A549 (cell line): Measurements from ENCODE around the gene AIMP1. TPM values are rescaled to one million over a fixed set of nuclear protein-coding genes. Genes with fewer than 3 reads are reported as not detected.

Experiments
- ATAC-seq, 2 experiments: fragments of 200-7000 bp in 1 of 2; fragments of >200 bp in 1 of 2; cut with Nextera tagmentation in 1 of 2; cut with Tn5 transposase in 1 of 2; 3 replicates each; pipeline versions ENCODE4 v1.8.0 to v1.9.1; 2018 to 2020; ENCODE audit warnings: mild to moderate bottlenecking in 1 of 2, moderate library complexity in 1 of 2
- CTCF ChIA-PET: fragments of 300-600 bp; sonication (Branson Sonifier 250); formaldehyde crosslinking; extraction: SDS; loops from one replicate; lab custom pipeline; 2021; ENCODE audit warnings: antibody characterized with exemption, inconsistent platforms; lab: Yijun Ruan, JAX
- POLR2A ChIA-PET: fragments of 350-600 bp; formaldehyde crosslinking; extraction: SDS; loops from one replicate; lab custom pipeline; 2021; ENCODE audit warnings: antibody characterized with exemption, inconsistent platforms; lab: Yijun Ruan, JAX
- DNase-seq, 2 experiments: peaks; one replicate each; pipeline versions ENCODE4 v3.0.0 to v3.0.0-alpha.2; 2011 to 2016; ENCODE audit warnings: low read depth in 1 of 2, low spot score in 1 of 2
- FAIRE-seq: peaks from 2 replicates; lab custom pipeline; 2011; peaks lifted over from hg19 to GRCh38; lab: Jason Lieb, UNC
- H3K27ac ChIP-seq, 2 experiments: fragments of >200 bp; sonication (Bioruptor Twin); formaldehyde crosslinking; 3 replicates each; pipeline ENCODE4 v1.5.1; 2016 to 2017
- H3K4me1 ChIP-seq: fragments of >200 bp; sonication (Bioruptor Twin); formaldehyde crosslinking; 3 replicates; pipeline ENCODE4 v1.6.1; 2016
- H3K4me2 ChIP-seq: fragments of >200 bp; sonication (Bioruptor Twin); formaldehyde crosslinking; 3 replicates; pipeline ENCODE4 v1.6.1; 2016
- H3K4me3 ChIP-seq: fragments of >200 bp; sonication (Bioruptor Twin); formaldehyde crosslinking; 3 replicates; pipeline ENCODE4 v1.5.1; 2016
- H3K9me3 ChIP-seq: fragments of >200 bp; sonication (Bioruptor Twin); formaldehyde crosslinking; 3 replicates; pipeline ENCODE4 v1.6.1; 2016
- CBX2 ChIP-seq: fragments of 200-600 bp; sonication (generic); IDR thresholded peaks from 2 replicates; pipeline ENCODE4 v1.6.1; 2016; ENCODE audit warnings: low read depth, mild to moderate bottlenecking, borderline replicate concordance
- CHD2 ChIP-seq: fragments of 150-350 bp; IDR thresholded peaks from 2 replicates; pipeline ENCODE4 v1.6.1; 2014; ENCODE audit warnings: low read length; ENCODE audit not compliant: partially characterized antibody
- EHMT2 ChIP-seq: fragments of 200-600 bp; sonication (generic); IDR thresholded peaks from 2 replicates; pipeline ENCODE4 v1.6.1; 2016; ENCODE audit warnings: antibody characterized with exemption, low read depth, mild to moderate bottlenecking, moderate library complexity
- EP300 ChIP-seq, 2 experiments: fragments of >200 bp; sonication (Bioruptor Twin); formaldehyde crosslinking; IDR thresholded peaks; 2 replicates in 1 of 2; 3 replicates in 1 of 2; pipeline ENCODE4 v1.6.1; 2016 to 2017
- FOXS1 ChIP-seq: fragments of 250-450 bp; sonication (Bioruptor Pico); IDR thresholded peaks from 2 replicates; pipeline ENCODE4 v1.5.0; 2020; ENCODE audit warnings: mild to moderate bottlenecking, moderate library complexity
- HOXB13 ChIP-seq: fragments of 250-450 bp; sonication (Bioruptor Pico); IDR thresholded peaks from 2 replicates; pipeline ENCODE4 v1.5.0; 2020; ENCODE audit warnings: low read depth, mild to moderate bottlenecking, moderate library complexity
- JUN ChIP-seq, 2 experiments: fragments of >200 bp; sonication (Bioruptor Twin); formaldehyde crosslinking; IDR thresholded peaks; 2 replicates in 1 of 2; 3 replicates in 1 of 2; pipeline ENCODE4 v1.6.1; 2016 to 2017
- JUNB ChIP-seq: fragments of >200 bp; sonication (Bioruptor Twin); formaldehyde crosslinking; IDR thresholded peaks from 2 replicates; pipeline ENCODE4 v1.6.1; 2016
- KDM5A ChIP-seq: fragments of 200-600 bp; sonication (generic); IDR thresholded peaks from 2 replicates; pipeline ENCODE4 v1.6.1; 2016; ENCODE audit warnings: antibody characterized with exemption, mild to moderate bottlenecking
- MAZ ChIP-seq: fragments of 150-350 bp; IDR thresholded peaks from 2 replicates; pipeline ENCODE4 v1.6.1; 2014; ENCODE audit warnings: antibody characterized with exemption, low read depth, low read length, borderline replicate concordance
- MYC ChIP-seq: IDR thresholded peaks from 2 replicates; pipeline ENCODE4 v1.6.1; 2012; ENCODE audit warnings: mild to moderate bottlenecking, inconsistent platforms, low read length, improper control_type of control experiment, borderline replicate concordance
- PHF8 ChIP-seq: fragments of 200-600 bp; sonication (generic); IDR thresholded peaks from 2 replicates; pipeline ENCODE4 v1.6.1; 2016; ENCODE audit warnings: low read depth, mild to moderate bottlenecking, antibody characterized with exemption, moderate library complexity, borderline replicate concordance
- POLR2A ChIP-seq: IDR thresholded peaks from 2 replicates; pipeline ENCODE4 v1.6.1; 2012; ENCODE audit warnings: mild to moderate bottlenecking, low read length
- RAD21 ChIP-seq, 2 experiments: fragments of >200 bp in 1 of 2; sonication (Bioruptor Twin) in 1 of 2; formaldehyde crosslinking in 1 of 2; IDR thresholded peaks in 1 of 2; conservative IDR thresholded peaks in 1 of 2; 2 replicates in 1 of 2; 3 replicates in 1 of 2; pipeline ENCODE4 v1.6.1; 2012 to 2018; ENCODE audit warnings: inconsistent platforms in 1 of 2
- ZC3H11A ChIP-seq: fragments of 450-650 bp; IDR thresholded peaks from 2 replicates; pipeline ENCODE4 v1.6.1; 2014; ENCODE audit warnings: antibody characterized with exemption, mild to moderate bottlenecking
- ZSCAN20 ChIP-seq: fragments of 250-450 bp; sonication (Bioruptor Pico); IDR thresholded peaks from 2 replicates; pipeline ENCODE4 v1.8.0; 2022; ENCODE audit warnings: mild to moderate bottlenecking, moderate library complexity
- WGBS: methylation state at CpG from one replicate; pipeline ENCODE4 v1.1.6; 2017; ENCODE audit errors: missing lambda C conversion rate; 5-methylcytosine and 5-hydroxymethylcytosine counted together
- polyA minus RNA-seq: library from RNA; depleted of rRNA, polyadenylated mRNA; stranded (reverse); fragments of >200 nt; gene quantifications from 2 replicates; pipeline ENCODE4 v1.2.3, GENCODE V29; 2011; rRNA and poly(A)+ RNA removed
- polyA plus RNA-seq, 4 experiments: library from polyadenylated mRNA; depleted of rRNA in 3 of 4; stranded (reverse); fragments of >200 nt; fragmentation: RNase III in 1 of 4; extraction: RNeasy Plus Mini Kit Qiagen cat#74134 plus additional on column Dnase treatment in 1 of 4; gene quantifications; 2 replicates in 3 of 4; 3 replicates in 1 of 4; pipeline ENCODE4 v1.2.3, GENCODE V29; 2011 to 2017
- TF ChIP-seq, protein P1 (sequence below): fragments of 250-450 bp; sonication (Bioruptor Pico); IDR thresholded peaks from 2 replicates; pipeline ENCODE4 v1.5.0; 2020; ENCODE audit warnings: low read depth, mild to moderate bottlenecking, moderate library complexity
- TF ChIP-seq, protein P2 (sequence below): fragments of >200 bp; sonication (Bioruptor Twin); formaldehyde crosslinking; IDR thresholded peaks from 3 replicates; pipeline ENCODE4 v1.6.1; 2016
- TF ChIP-seq, protein P3 (sequence below): IDR thresholded peaks from 2 replicates; pipeline ENCODE4 v1.6.1; 2012
- TF ChIP-seq, protein P4 (sequence below): IDR thresholded peaks from 2 replicates; pipeline ENCODE4 v1.6.1; 2012; ENCODE audit warnings: low read depth, borderline replicate concordance

Gene AIMP1
- 41.4 and 70.7 TPM in 2 replicates for polyA plus RNA-seq (2011; rRNA removed)
- polyA plus RNA-seq (2012; cell fraction: cytosol; rRNA removed), result 8.4 and 10.5 TPM in 2 replicates
- 2.6 and 3.9 TPM in 2 replicates for polyA plus RNA-seq (2012; cell fraction: nucleus; rRNA removed)
- 35.6 to 39.6 TPM (median 36.5 TPM) in 3 replicates for polyA plus RNA-seq (2017; fragmentation: RNase III; extraction: RNeasy Plus Mini Kit Qiagen cat#74134 plus additional on column Dnase treatment)
- polyA minus RNA-seq, result 3.0 and 3.9 TPM in 2 replicates

DNA sequence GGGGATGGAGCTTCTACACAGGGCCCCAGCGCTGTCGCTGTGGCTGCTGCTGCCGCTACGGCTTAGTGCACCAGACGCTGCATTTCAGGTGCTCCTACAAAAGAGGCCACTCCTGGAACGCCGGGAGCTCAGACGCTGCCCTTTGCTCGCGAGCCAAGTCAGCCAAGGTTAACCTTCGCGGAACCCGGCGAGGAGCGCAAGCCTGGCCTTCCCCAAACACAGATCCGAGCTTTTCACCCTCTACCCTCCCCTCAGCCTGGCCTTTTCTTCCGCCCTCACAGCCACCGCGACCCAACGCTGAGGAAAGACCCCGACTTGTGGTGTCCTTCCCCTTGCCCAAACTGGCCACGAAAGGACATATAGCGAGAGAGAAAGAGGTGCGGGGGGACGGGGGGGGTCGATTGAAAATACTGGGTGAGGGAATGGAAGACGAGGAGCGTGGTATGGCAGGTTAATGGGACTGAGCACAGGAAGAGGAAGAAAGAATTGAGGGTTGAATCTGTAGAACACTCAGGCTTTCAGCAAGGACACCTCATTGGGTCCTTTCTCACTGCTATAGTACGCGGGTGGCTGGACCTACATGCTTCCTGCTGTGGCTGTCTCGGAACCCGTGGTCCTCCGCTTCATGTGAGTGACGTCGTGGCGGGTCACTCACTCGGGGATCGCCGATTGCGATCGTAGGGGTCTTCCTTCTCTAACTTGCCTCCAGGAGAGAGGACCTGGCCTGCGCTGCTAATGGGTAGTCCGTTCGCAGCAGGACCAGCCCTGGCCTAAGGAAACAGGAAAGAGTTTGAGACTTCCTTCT is at the start of gene AIMP1, which contains the start of gene TBCK:
Gene AIMP1, plus strand, starts transcription at position 583 of the 805 bp plus-strand sequence. CDS start 8,460 bp downstream, outside the sequence.
Gene TBCK, minus strand, starts transcription at position 242 of the 805 bp plus-strand sequence. CDS start 7,249 bp downstream, outside the sequence.
- Histone ChIP-seq H3K4me1 (peaks cover 29% of the 10 kb centered on the region; the same call in 2 of the 3 replicates), H3K27ac (peak within 1 kb of the TSS; percentile 90 to 100), H3K4me3 (peak within 1 kb of the TSS; percentile 91), H3K4me2 (peak within 1 kb of the TSS; percentile 97), H3K9me3 (no peaks in the 10 kb centered on the region)
- 1% methylated on average over 26 of the region's 44 CpGs for WGBS
- ATAC-seq (peak; percentile 94 to 95), DNase-seq (peak; percentile 52 to 90), FAIRE-seq (no peak)
- TF ChIP-seq FOXS1 (no peak), MYC (peak; percentile 82; the same call in 1 of the 2 replicates), JUN (IDR thresholded peaks at IDR 0.05) (peak; percentile 79 to 90), CHD2 (no peak), KDM5A (peak; percentile 68; the same call in 1 of the 2 replicates), PHF8 (peak; percentile 72), RAD21 (conservative IDR thresholded peaks at IDR 0.05 in 1 of 2, IDR thresholded peaks at IDR 0.05 in 1 of 2) (no peak), POLR2A (peak; percentile 63)
- TF ChIP-seq, protein P1, sequence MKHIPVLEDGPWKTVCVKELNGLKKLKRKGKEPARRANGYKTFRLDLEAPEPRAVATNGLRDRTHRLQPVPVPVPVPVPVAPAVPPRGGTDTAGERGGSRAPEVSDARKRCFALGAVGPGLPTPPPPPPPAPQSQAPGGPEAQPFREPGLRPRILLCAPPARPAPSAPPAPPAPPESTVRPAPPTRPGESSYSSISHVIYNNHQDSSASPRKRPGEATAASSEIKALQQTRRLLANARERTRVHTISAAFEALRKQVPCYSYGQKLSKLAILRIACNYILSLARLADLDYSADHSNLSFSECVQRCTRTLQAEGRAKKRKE, result no peak
- TF ChIP-seq, protein P2, sequence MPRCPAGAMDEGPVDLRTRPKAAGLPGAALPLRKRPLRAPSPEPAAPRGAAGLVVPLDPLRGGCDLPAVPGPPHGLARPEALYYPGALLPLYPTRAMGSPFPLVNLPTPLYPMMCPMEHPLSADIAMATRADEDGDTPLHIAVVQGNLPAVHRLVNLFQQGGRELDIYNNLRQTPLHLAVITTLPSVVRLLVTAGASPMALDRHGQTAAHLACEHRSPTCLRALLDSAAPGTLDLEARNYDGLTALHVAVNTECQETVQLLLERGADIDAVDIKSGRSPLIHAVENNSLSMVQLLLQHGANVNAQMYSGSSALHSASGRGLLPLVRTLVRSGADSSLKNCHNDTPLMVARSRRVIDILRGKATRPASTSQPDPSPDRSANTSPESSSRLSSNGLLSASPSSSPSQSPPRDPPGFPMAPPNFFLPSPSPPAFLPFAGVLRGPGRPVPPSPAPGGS, result peak; percentile 44; the same call in 2 of the 3 replicates
- TF ChIP-seq, protein P3, sequence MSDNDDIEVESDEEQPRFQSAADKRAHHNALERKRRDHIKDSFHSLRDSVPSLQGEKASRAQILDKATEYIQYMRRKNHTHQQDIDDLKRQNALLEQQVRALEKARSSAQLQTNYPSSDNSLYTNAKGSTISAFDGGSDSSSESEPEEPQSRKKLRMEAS, result peak; percentile 72; the same call in 1 of the 2 replicates
- ChIA-PET POLR2A (interaction anchor here (0.8 to 1.3 kb wide), 4 partner anchors 12 to 52 kb away, joined by 3 to 5 read pairs (median 4); no protein-coding TSS in a partner anchor), CTCF (interaction anchor here (0.8 to 1.0 kb wide), 2 partner anchors 12 to 50 kb away, joined by 3 read pairs; no protein-coding TSS in a partner anchor)

DNA sequence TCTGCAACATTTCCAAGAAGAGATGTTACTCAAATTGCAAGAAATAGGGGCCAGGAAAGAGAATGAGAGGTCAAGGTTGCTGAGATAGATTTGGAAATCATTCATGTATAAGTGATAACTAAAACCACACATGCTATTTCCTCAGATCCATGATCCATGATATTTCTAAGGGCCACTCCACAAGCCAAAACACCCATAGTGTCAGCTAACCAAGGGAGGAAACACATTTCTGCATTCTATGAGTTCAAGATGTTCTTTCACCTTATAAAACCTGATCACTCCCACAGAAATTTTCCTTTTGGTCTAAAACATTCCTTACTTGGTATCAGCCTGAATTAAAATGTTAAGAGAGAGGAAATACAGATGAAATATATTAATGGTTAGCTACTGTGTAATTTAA is 47.6 kb upstream of the AIMP1 start:
- no peak overlapping the region for H3K4me2 ChIP-seq
- H3K9me3 ChIP-seq, result no peaks in the 10 kb centered on the region
- ChIA-PET POLR2A (no interaction called here), CTCF (no interaction called here)
- FAIRE-seq (no peak), ATAC-seq (no peak), DNase-seq (no peak)
- no peak overlapping the region for H3K4me3 ChIP-seq
- no peak overlapping the region for H3K27ac ChIP-seq
- TF ChIP-seq EHMT2 (no peak), MAZ (no peak), ZC3H11A (no peak), HOXB13 (no peak), EP300 (IDR thresholded peaks at IDR 0.05) (no peak), CBX2 (no peak), JUNB (no peak), POLR2A (no peak), ZSCAN20 (CRISPR knock-in tag) (no peak)
- TF ChIP-seq, protein P4, sequence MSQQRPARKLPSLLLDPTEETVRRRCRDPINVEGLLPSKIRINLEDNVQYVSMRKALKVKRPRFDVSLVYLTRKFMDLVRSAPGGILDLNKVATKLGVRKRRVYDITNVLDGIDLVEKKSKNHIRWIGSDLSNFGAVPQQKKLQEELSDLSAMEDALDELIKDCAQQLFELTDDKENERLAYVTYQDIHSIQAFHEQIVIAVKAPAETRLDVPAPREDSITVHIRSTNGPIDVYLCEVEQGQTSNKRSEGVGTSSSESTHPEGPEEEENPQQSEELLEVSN, result no peak
- H3K4me1 ChIP-seq, result peaks cover 16% of the 10 kb centered on the region
